Head of caudate nucleus (tissue), 42 donors: ENCODE measurements around the gene DLEU7.

ENCODE experiments used
- DNase-seq, 42 donors: peaks; one replicate each; pipeline versions ENCODE4 v3.0.0 to v3.0.0-alpha.2; 2020 to 2021; ENCODE audit warnings: mixed read lengths in 7 of 42
- intact Hi-C: fragments of 100-400 bp; cut with DNase I; formaldehyde crosslinking; loops from one replicate; pipeline ENCODE4 v1.15.0; 2022

The DLEU7 gene

GRCh38 chr13:50800091-50800739 is 43.3 kb downstream of the DLEU7 start:
- intact Hi-C loops, result no loop called here
- no peak for DNase-seq

GRCh38 chr13:50798923-50799322 is 44.6 kb downstream of the DLEU7 start:
- intact Hi-C loops, result loop anchor here (10.0 kb wide), 1 partner anchor 264 kb away; no protein-coding TSS in a partner anchor
- no peak for DNase-seq

- no peak for DNase-seq
- intact Hi-C loops, result loop anchor here (10.0 kb wide), 1 partner anchor 262 kb away; no protein-coding TSS in a partner anchor
Measured at GRCh38 chr13:50797091-50797490, 46.4 kb downstream of the DLEU7 start.

GRCh38 chr13:50796463-50796862 is 47.0 kb downstream of the DLEU7 start:
- intact Hi-C loops, result loop anchor here (10.0 kb wide), 1 partner anchor 262 kb away; no protein-coding TSS in a partner anchor
- DNase-seq, result no peak

GRCh38 chr13:50794226-50794625 is 49.3 kb downstream of the DLEU7 start:
- no peak for DNase-seq
- intact Hi-C loops, result loop anchor here (10.0 kb wide), 1 partner anchor 259 kb away; no protein-coding TSS in a partner anchor

GRCh38 chr13:50793026-50793425 is 50.5 kb downstream of the DLEU7 start:
- intact Hi-C loops, result loop anchor here (10.0 kb wide), 1 partner anchor 258 kb away; no protein-coding TSS in a partner anchor
- DNase-seq, result no peak

- DNase-seq, result no peak
- intact Hi-C loops, result no loop called here
Measured at GRCh38 chr13:50788551-50789210, 54.8 kb downstream of the DLEU7 start.

GRCh38 chr13:50787316-50788195 is 55.9 kb downstream of the DLEU7 start:
- intact Hi-C loops, result no loop called here
- DNase-seq, result no peak

GRCh38 chr13:50783717-50784290 is 59.7 kb downstream of the DLEU7 start:
- intact Hi-C loops, result no loop called here
- DNase-seq, result no peak

GRCh38 chr13:50783066-50783465 is 60.4 kb downstream of the DLEU7 start:
- intact Hi-C loops, result no loop called here
- DNase-seq, result no peak

GRCh38 chr13:50780201-50781015 is 63.1 kb downstream of the DLEU7 start:
- intact Hi-C loops, result no loop called here
- DNase-seq, result no peak

- intact Hi-C loops, result no loop called here
Measured at GRCh38 chr13:50779443-50780200, 63.9 kb downstream of the DLEU7 start.

More at GRCh38 chr13:50779443-50780200, 63.9 kb downstream of the DLEU7 start:
- DNase-seq, result no peak
